Thyroid gland (tissue), 4 donors: ENCODE measurements around the gene PARVB.

ENCODE experiments used
- CTCF ChIP-seq, 6 experiments: fragments of 200-600 bp in 3 of 6; fragments of 450-650 bp in 3 of 6; sonication (generic) in 3 of 6; IDR thresholded peaks; one replicate each; pipeline ENCODE4 v1.5.1; 2016 to 2019; ENCODE audit warnings: antibody characterized with exemption in 6 of 6, mild to moderate bottlenecking in 2 of 6, inconsistent platforms in 1 of 6, moderate library complexity in 1 of 6
- POLR2A ChIP-seq, 2 donors: fragments of 450-650 bp; IDR thresholded peaks; one replicate each; pipeline ENCODE4 v1.6.1; 2017; ENCODE audit warnings: antibody characterized with exemption in 2 of 2, mild to moderate bottlenecking in 2 of 2, moderate library complexity in 1 of 2

GRCh38 chr22:44203203-44203602, 179.1 kb downstream of the PARVB start:
- TF ChIP-seq POLR2A (IDR thresholded peaks at IDR 0.05) (no peak), CTCF (IDR thresholded peaks at IDR 0.05) (no peak)
